GM18508 (cell line): ENCODE measurements around the gene DNAH3.

Experiments used
- ATAC-seq: cut with Tn5 transposase; IDR thresholded peaks from one replicate; pipeline ENCODE4 v1.9.1; 2021; ENCODE audit warnings: moderate number of reproducible peaks; ENCODE audit not compliant: insufficient read depth, unreplicated experiment

Gene DNAH3

DNA sequence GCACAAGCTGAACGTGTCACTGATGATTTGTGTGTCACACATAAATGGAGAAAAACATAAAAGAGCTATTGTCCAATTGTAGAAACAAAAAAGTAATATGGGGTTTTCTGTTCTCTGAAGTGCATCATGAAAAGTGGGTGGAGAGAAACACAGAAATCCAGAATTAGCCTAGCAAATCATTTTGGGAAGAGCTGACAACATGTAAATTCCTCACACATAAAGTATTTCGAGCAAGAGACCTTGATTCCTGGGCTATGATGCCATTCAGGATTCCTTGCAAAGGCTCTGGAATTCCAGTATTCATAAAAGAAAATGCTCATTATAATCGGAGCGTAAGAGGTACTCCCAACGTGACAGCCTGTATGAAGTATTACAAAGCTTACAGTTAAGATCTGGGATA, 251.6 kb downstream of the DNAH3 start:
- no peak for ATAC-seq

GRCh38 chr16:20897922-20898321, 252.7 kb downstream of the DNAH3 start:
- ATAC-seq: no peak

DNA sequence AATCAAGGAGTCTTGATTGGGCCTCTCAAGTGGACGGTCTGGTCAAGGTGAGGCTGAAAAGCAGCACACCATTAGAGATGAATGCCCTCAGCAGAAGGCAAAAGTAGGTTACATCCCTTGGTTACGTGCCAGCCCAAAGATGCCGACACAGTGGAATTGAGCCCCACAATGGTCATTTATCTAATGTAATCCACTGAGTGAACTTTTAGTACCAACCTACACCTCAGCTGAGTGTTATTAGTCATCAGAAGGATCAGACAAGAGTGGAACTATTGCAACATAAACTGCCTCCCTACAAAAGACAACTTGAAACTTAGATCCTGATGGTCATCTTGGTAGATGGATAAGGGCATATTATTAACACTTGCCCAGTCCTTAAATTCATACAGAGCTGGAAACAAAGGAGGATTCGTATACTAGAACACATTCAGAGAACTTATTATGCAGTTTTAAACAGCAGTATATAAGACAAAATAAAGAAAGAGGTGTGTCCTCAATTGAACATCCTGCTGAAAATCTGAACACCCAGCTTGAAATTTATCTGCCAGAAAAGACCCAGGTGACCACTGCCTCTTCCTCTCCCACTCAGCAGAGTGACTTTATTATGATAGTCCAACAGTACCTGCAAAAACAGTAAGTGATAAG, 253.3 kb downstream of the DNAH3 start:
- no peak for ATAC-seq

GRCh38 chr16:20894388-20894787, 256.3 kb downstream of the DNAH3 start:
- ATAC-seq: no peak

DNA sequence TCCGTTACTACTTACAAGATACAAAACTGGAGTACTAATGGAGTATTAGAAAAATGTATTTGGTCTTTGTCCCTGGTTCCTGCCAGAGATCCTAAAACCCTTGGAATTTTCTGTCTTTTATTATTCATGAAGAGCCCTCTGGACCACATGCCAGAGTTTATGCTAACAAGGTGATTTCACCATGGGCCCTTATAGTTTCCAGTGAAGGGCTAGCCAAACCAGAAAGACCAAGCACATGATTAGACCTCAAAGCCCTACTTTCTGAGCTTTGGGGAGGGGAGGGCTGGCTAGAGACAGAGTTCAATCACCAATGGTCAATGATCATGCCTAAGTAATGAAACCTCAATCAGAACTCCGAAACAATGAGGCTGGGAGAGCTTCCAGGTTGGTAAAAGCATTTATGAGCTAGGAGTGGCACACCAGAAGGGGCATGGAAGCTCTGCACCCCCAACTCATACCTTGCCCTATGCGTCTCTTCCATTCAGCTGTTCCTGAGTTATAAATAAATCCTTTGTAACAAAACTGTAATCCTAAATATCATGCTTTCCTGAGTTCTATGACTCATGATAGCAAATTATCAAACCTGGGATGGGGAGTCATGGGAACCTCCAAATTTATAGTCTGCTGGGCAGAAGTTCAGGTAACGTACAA, 260.9 kb downstream of the DNAH3 start:
- ATAC-seq: no peak

DNA sequence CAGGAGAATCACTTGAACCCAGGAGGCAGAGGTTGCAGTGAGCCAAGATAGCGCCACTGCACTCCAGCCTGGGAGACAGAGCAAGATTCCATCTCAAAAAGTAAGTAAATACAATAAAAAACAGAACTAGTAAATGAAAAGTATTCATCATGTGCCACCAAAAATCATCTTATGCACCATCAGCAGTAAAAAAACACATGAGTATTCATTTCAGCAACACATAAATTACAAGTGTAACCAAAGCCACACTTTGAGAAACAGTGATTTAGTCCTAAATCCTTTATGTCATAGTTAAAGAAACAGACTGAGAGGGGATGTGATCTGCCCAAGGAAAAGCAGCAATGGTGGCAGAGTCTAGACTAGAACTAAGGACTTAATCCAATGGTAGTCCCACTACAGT, 263.4 kb downstream of the DNAH3 start:
- no peak for ATAC-seq

DNA sequence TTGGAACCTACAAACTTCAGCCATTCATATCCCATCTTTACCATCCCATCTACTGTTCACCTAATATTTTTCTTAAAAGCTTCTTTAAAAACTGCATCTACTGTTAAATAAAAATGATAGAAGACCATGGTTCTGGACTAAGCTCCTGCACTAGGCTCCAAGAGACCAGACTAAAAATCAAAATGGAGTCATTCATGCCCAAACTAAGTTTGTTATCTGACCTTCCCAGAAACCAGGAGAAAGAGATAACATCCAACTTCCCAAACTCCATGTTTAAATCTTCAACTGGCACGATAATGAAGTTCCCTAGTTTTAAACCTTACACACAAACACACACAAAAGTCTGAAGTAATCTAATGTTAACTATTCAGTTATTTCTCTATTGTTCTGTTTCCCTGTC, 264.3 kb downstream of the DNAH3 start:
- no peak for ATAC-seq

GRCh38 chr16:20884240-20884556, 266.4 kb downstream of the DNAH3 start:
- ATAC-seq: no peak

GRCh38 chr16:20883554-20884239, 266.9 kb downstream of the DNAH3 start:
- ATAC-seq: no peak
